ENCODE results near the gene CASS4.

GRCh38 chr20:56423211-56423610 is 11.2 kb downstream of the CASS4 start:
- TF ChIP-seq RAD21 (IDR thresholded peaks at IDR 0.05; ENCODE audit: low read depth) (no peak), CTCF (IDR thresholded peaks at IDR 0.05 in 2 of 3, conservative IDR thresholded peaks at IDR 0.05 in 1 of 3; ENCODE audit: borderline replicate concordance in 1 of 3, insufficient read depth in 1 of 3, low read depth in 2 of 3, low read length in 2 of 3) (no peak), MAX (IDR thresholded peaks at IDR 0.05) (no peak), REST (IDR thresholded peaks at IDR 0.05; ENCODE audit: low read depth) (no peak), ATF3 (IDR thresholded peaks at IDR 0.05) (no peak), EZH2 (IDR thresholded peaks at IDR 0.05) (no peak), JUND (IDR thresholded peaks at IDR 0.05) (no peak)

Data from HCT116 (cell line).